Sigmoid colon (tissue), 4 donors: ENCODE measurements around the gene TSPAN15.

Source experiments
- CTCF ChIP-seq, 4 experiments: fragments of 450-650 bp in 3 of 4; fragments of 200-600 bp in 1 of 4; IDR thresholded peaks; one replicate each; pipeline ENCODE4 v1.5.1; 2016 to 2019; ENCODE audit warnings: antibody characterized with exemption in 4 of 4, mild to moderate bottlenecking in 3 of 4, moderate library complexity in 2 of 4
- EP300 ChIP-seq, 4 donors: sonication (generic); formaldehyde crosslinking; IDR thresholded peaks; one replicate each; pipeline ENCODE4 v1.6.1; 2017; ENCODE audit warnings: antibody characterized with exemption in 4 of 4
- POLR2A ChIP-seq, 2 donors: fragments of 450-650 bp; IDR thresholded peaks; one replicate each; pipeline ENCODE4 v1.6.1; 2016; ENCODE audit warnings: antibody characterized with exemption in 2 of 2, mild to moderate bottlenecking in 2 of 2, moderate library complexity in 2 of 2
- POLR2AphosphoS5 ChIP-seq, 4 donors: sonication (generic); formaldehyde crosslinking; IDR thresholded peaks; one replicate each; pipeline ENCODE4 v1.6.1; 2017; ENCODE audit warnings: antibody characterized with exemption in 4 of 4

- TF ChIP-seq CTCF (IDR thresholded peaks at IDR 0.05) (no peak), POLR2A (IDR thresholded peaks at IDR 0.05) (no peak), POLR2AphosphoS5 (IDR thresholded peaks at IDR 0.05) (no peak), EP300 (IDR thresholded peaks at IDR 0.05) (no peak)
Observed at GRCh38 chr10:69541463-69541862, 90.2 kb downstream of the TSPAN15 start.
